GM23248 (cell line): Measurements from ENCODE around the gene ZNF732. TPM values are rescaled to one million over a fixed set of nuclear protein-coding genes. Genes with fewer than 3 reads are reported as not detected.
"Not testable (repeated sequence)": the region's sequence is repeated elsewhere in the genome, so short reads cannot be mapped to it uniquely, and the experiment has no call there.

Experiments used
- DNase-seq: peaks from one replicate; pipeline ENCODE4 v3.0.0-alpha.2; 2015
- H2AFZ ChIP-seq: fragments of 200-600 bp; sonication (generic); 2 replicates; pipeline ENCODE4 v1.6.1; 2016; ENCODE audit warnings: antibody characterized with exemption
- H3F3A ChIP-seq: fragments of 200-600 bp; sonication (generic); 2 replicates; pipeline ENCODE4 v1.6.1; 2016; ENCODE audit warnings: mild to moderate bottlenecking, antibody characterized with exemption, mixed run types; ENCODE audit not compliant: insufficient read depth
- H3K27ac ChIP-seq: fragments of 200-600 bp; sonication (generic); 2 replicates; pipeline ENCODE4 v1.5.1; 2016; ENCODE audit warnings: mild to moderate bottlenecking
- H3K27me3 ChIP-seq: fragments of 200-600 bp; sonication (generic); replicated peaks from 2 replicates; pipeline ENCODE4 v1.6.1; 2016; ENCODE audit warnings: mild to moderate bottlenecking; ENCODE audit not compliant: insufficient read depth
- H3K36me3 ChIP-seq: fragments of 200-600 bp; sonication (generic); 2 replicates; pipeline ENCODE4 v1.6.1; 2016; ENCODE audit warnings: low read depth, mild to moderate bottlenecking
- H3K4me1 ChIP-seq: fragments of 200-600 bp; sonication (generic); 2 replicates; pipeline ENCODE4 v1.6.1; 2016; ENCODE audit warnings: mild to moderate bottlenecking; ENCODE audit not compliant: insufficient read depth
- H3K4me2 ChIP-seq: fragments of 200-600 bp; sonication (generic); one replicate; pipeline ENCODE4 v1.6.1; 2016; ENCODE audit warnings: mild to moderate bottlenecking; ENCODE audit not compliant: unreplicated experiment
- H3K4me3 ChIP-seq: fragments of 200-600 bp; sonication (generic); 2 replicates; pipeline ENCODE4 v1.5.1; 2016; ENCODE audit warnings: mild to moderate bottlenecking
- H3K79me2 ChIP-seq: fragments of 200-600 bp; sonication (generic); 2 replicates; pipeline ENCODE4 v1.6.1; 2016; ENCODE audit warnings: mild to moderate bottlenecking; ENCODE audit not compliant: insufficient read depth
- H3K9ac ChIP-seq: fragments of 200-600 bp; sonication (generic); 2 replicates; pipeline ENCODE4 v1.6.1; 2016; ENCODE audit warnings: mild to moderate bottlenecking
- H3K9me2 ChIP-seq: fragments of 200-600 bp; sonication (generic); 2 replicates; pipeline ENCODE4 v1.6.1; 2016; ENCODE audit warnings: mixed run types, mild to moderate bottlenecking, moderate library complexity; ENCODE audit not compliant: insufficient read depth
- H3K9me3 ChIP-seq: fragments of 200-600 bp; sonication (generic); one replicate; pipeline ENCODE4 v1.6.1; 2017; ENCODE audit warnings: low read depth
- H4K20me1 ChIP-seq: fragments of 200-600 bp; sonication (generic); 2 replicates; pipeline ENCODE4 v1.6.0; 2016; ENCODE audit not compliant: insufficient read depth
- EZH2 ChIP-seq: fragments of 200-600 bp; sonication (generic); IDR thresholded peaks from 2 replicates; pipeline ENCODE4 v1.6.1; 2018; ENCODE audit warnings: antibody characterized with exemption, mild to moderate bottlenecking; ENCODE audit not compliant: insufficient read depth, poor library complexity, severe bottlenecking
- EZH2phosphoT487 ChIP-seq: fragments of 200-600 bp; sonication (generic); IDR thresholded peaks from 2 replicates; pipeline ENCODE4 v1.6.1; 2018; ENCODE audit warnings: antibody characterized with exemption, moderate library complexity, mild to moderate bottlenecking, low read depth; ENCODE audit not compliant: insufficient read depth
- WGBS, 2 experiments: methylation state at CpG; one replicate each; pipeline ENCODE4 v1.1.6; 2015 to 2017; ENCODE audit warnings: low lambda C conversion rate in 2 of 2, low coverage in 1 of 2; ENCODE audit errors: missing lambda C conversion rate in 2 of 2; 5-methylcytosine and 5-hydroxymethylcytosine counted together
- in situ Hi-C: fragments of 300-500 bp; cut with MboI; formaldehyde crosslinking; loops from 2 replicates; pipeline ENCODE4 v1.15.0; 2020
- polyA plus RNA-seq: library from polyadenylated mRNA; unstranded; fragments of >200 nt; fragmentation: Nextera tagmentation; extraction: Ambion mirVana; gene quantifications from 2 replicates; pipeline ENCODE4 v1.2.1, GENCODE V29; 2016
- total RNA-seq: library from RNA; depleted of rRNA; stranded (reverse); fragments of >200 nt; shearing (Covaris generic); gene quantifications from 2 replicates; pipeline ENCODE4 v1.2.3, GENCODE V29; 2014

ZNF732 gene
- total and polyA plus RNA-seq, 2 experiments from 2014 or later = 0.11 TPM

GRCh38 chr4:271492-272103, 33.7 kb downstream of the ZNF732 start:
- in situ Hi-C loops = no loop called here
- H3K4me2 ChIP-seq = no peak overlapping the region
- H3K36me3 ChIP-seq = peaks cover 31% of the 10 kb centered on the region
- DNase-seq = no peak
- no peaks in the 10 kb centered on the region for H4K20me1 ChIP-seq
- no peak overlapping the region for H3K9ac ChIP-seq
- H3F3A ChIP-seq = no peaks in the 10 kb centered on the region
- no peaks in the 10 kb centered on the region for H3K79me2 ChIP-seq
- no peak overlapping the region for H3K27ac ChIP-seq
- H3K9me3 ChIP-seq = peaks cover 24% of the 10 kb centered on the region
- no peak overlapping the region for H3K4me3 ChIP-seq
- H3K9me2 ChIP-seq = no peaks in the 10 kb centered on the region
- no peaks in the 10 kb centered on the region for H3K27me3 ChIP-seq
- TF ChIP-seq EZH2phosphoT487 (no peak), EZH2 (no peak)
- H2AFZ ChIP-seq = no peak overlapping the region
- 84 to 89% methylated on average over 3 of the region's 3 CpGs for WGBS, 2 experiments
- no peaks in the 10 kb centered on the region for H3K4me1 ChIP-seq

GRCh38 chr4:259240-259639, 46.0 kb downstream of the ZNF732 start:
- H3K27ac ChIP-seq, H3K9ac ChIP-seq, H3K27me3 ChIP-seq, H3K79me2 ChIP-seq, H3K4me1 ChIP-seq, H3K4me3 ChIP-seq, H4K20me1 ChIP-seq, in situ Hi-C loops, DNase-seq, H2AFZ ChIP-seq, H3K4me2 ChIP-seq, H3F3A ChIP-seq, H3K9me2 ChIP-seq: not testable (repeated sequence)
- WGBS, 2 experiments = 71 to 72% methylated on average over 11 of the region's 11 CpGs
- peaks cover 16% of the 10 kb centered on the region for H3K36me3 ChIP-seq
- H3K9me3 ChIP-seq = peaks cover 16% of the 10 kb centered on the region

- Histone ChIP-seq H3K4me2 (no peak overlapping the region), H3K4me3 (no peak overlapping the region), H4K20me1 (no peaks in the 10 kb centered on the region), H3K79me2 (no peaks in the 10 kb centered on the region), H3K36me3 (peaks cover 16% of the 10 kb centered on the region), H2AFZ (no peak overlapping the region), H3F3A (no peaks in the 10 kb centered on the region), H3K9ac (no peak overlapping the region), H3K4me1 (no peaks in the 10 kb centered on the region), H3K9me3 (peaks cover 22% of the 10 kb centered on the region), H3K27me3 (no peaks in the 10 kb centered on the region), H3K27ac (no peak overlapping the region), H3K9me2 (no peaks in the 10 kb centered on the region)
- TF ChIP-seq EZH2phosphoT487 (no peak), EZH2 (no peak)
- in situ Hi-C loops = no loop called here
- 81 to 86% methylated on average over 13 of the region's 13 CpGs for WGBS, 2 experiments
- no peak for DNase-seq
Measured at GRCh38 chr4:256492-256891, 48.8 kb downstream of the ZNF732 start.

GRCh38 chr4:253936-254756, 51.1 kb downstream of the ZNF732 start:
- no peak for TF ChIP-seq EZH2phosphoT487
- no peak for TF ChIP-seq EZH2
- H3K27ac ChIP-seq = no peak overlapping the region
- H3K79me2 ChIP-seq = no peaks in the 10 kb centered on the region
- no peak overlapping the region for H2AFZ ChIP-seq
- DNase-seq = no peak
- in situ Hi-C loops = no loop called here
- no peaks in the 10 kb centered on the region for H4K20me1 ChIP-seq
- H3F3A ChIP-seq = no peaks in the 10 kb centered on the region
- no peak overlapping the region for H3K4me3 ChIP-seq
- no peak overlapping the region for H3K9ac ChIP-seq
- no peaks in the 10 kb centered on the region for H3K4me1 ChIP-seq
- peaks cover 16% of the 10 kb centered on the region for H3K36me3 ChIP-seq
- H3K27me3 ChIP-seq = no peaks in the 10 kb centered on the region
- no peak overlapping the region for H3K4me2 ChIP-seq
- peaks cover 19% of the 10 kb centered on the region for H3K9me3 ChIP-seq
- 62% methylated on average over 5 of the region's 5 CpGs for WGBS, 2 experiments
- no peaks in the 10 kb centered on the region for H3K9me2 ChIP-seq
